Nephron progenitor cell (in vitro differentiated cells): ENCODE results near the gene FASTKD1.
A peak's percentile ranks its signal among the peaks of the same experiment; 100 is the strongest.
"Not testable (repeated sequence)": the region's sequence is repeated elsewhere in the genome, so short reads cannot be mapped to it uniquely, and the experiment has no call there.

Experiments used
- DNase-seq: peaks from one replicate; pipeline ENCODE4 v3.0.0; 2021
- H3K27ac Mint-ChIP-seq: 2 replicates; pipeline ENCODE4 v1.8.0; 2021; ENCODE audit warnings: mild to moderate bottlenecking, moderate library complexity, mixed read lengths
- H3K27me3 Mint-ChIP-seq: 2 replicates; pipeline ENCODE4 v1.8.0; 2021; ENCODE audit warnings: mild to moderate bottlenecking, low read depth, mixed read lengths; ENCODE audit not compliant: poor library complexity
- H3K36me3 Mint-ChIP-seq: 2 replicates; pipeline ENCODE4 v1.8.0; 2021; ENCODE audit warnings: low read depth, mixed read lengths
- H3K4me1 Mint-ChIP-seq: 2 replicates; pipeline ENCODE4 v1.8.0; 2021; ENCODE audit warnings: mixed read lengths
- H3K4me3 Mint-ChIP-seq: 2 replicates; pipeline ENCODE4 v1.8.0; 2021; ENCODE audit warnings: mild to moderate bottlenecking, moderate library complexity, mixed read lengths
- H3K9me3 Mint-ChIP-seq: 2 replicates; pipeline ENCODE4 v1.8.0; 2021; ENCODE audit warnings: mild to moderate bottlenecking, moderate library complexity, mixed read lengths
- CTCF ChIP-seq: fragments of 200-600 bp; sonication (generic); IDR thresholded peaks from 2 replicates; pipeline ENCODE4 v1.5.0; 2021; ENCODE audit warnings: antibody characterized with exemption

Gene FASTKD1

GRCh38 chr2:169613876-169614275, 40.2 kb upstream of the FASTKD1 start:
- no peak overlapping the region for H3K4me3 Mint-ChIP-seq
- peaks cover 98% of the 10 kb centered on the region for H3K36me3 Mint-ChIP-seq
- peaks cover 44% of the 10 kb centered on the region for H3K9me3 Mint-ChIP-seq
- no peak overlapping the region for H3K27ac Mint-ChIP-seq
- H3K4me1 Mint-ChIP-seq = no peaks in the 10 kb centered on the region
- no peaks in the 10 kb centered on the region for H3K27me3 Mint-ChIP-seq
- no peak for DNase-seq
- TF ChIP-seq CTCF = no peak

GRCh38 chr2:169609264-169609663, 35.6 kb upstream of the FASTKD1 start:
- Mint-ChIP-seq H3K36me3 (peaks cover 91% of the 10 kb centered on the region), H3K9me3 (peaks cover 4% of the 10 kb centered on the region), H3K27me3 (no peaks in the 10 kb centered on the region), H3K4me1 (no peaks in the 10 kb centered on the region), H3K4me3 (no peak overlapping the region), H3K27ac (no peak overlapping the region)
- TF ChIP-seq CTCF = no peak
- no peak for DNase-seq

- Mint-ChIP-seq H3K27ac (no peak overlapping the region), H3K4me1 (no peaks in the 10 kb centered on the region), H3K36me3 (peaks cover 47% of the 10 kb centered on the region), H3K27me3 (no peaks in the 10 kb centered on the region), H3K9me3 (peaks cover 8% of the 10 kb centered on the region), H3K4me3 (no peak overlapping the region)
- no peak for DNase-seq
- no peak for TF ChIP-seq CTCF
These were observed 25.9 kb upstream of the FASTKD1 start for GRCh38 chr2:169599568-169599967.

GRCh38 chr2:169598982-169599381, 25.3 kb upstream of the FASTKD1 start:
- Mint-ChIP-seq H3K27ac (no peak overlapping the region), H3K9me3 (peaks cover 8% of the 10 kb centered on the region), H3K27me3 (no peaks in the 10 kb centered on the region), H3K4me3 (no peak overlapping the region), H3K4me1 (no peaks in the 10 kb centered on the region), H3K36me3 (peaks cover 44% of the 10 kb centered on the region)
- no peak for TF ChIP-seq CTCF
- no peak for DNase-seq

GRCh38 chr2:169596546-169596945, 22.9 kb upstream of the FASTKD1 start:
- peaks cover 46% of the 10 kb centered on the region for H3K36me3 Mint-ChIP-seq
- H3K4me1 Mint-ChIP-seq, H3K4me3 Mint-ChIP-seq, H3K27me3 Mint-ChIP-seq, H3K9me3 Mint-ChIP-seq, DNase-seq: not testable (repeated sequence)
- peak overlapping the region; percentile 71 for H3K27ac Mint-ChIP-seq

- no peak for DNase-seq
- Mint-ChIP-seq H3K9me3 (peaks cover 30% of the 10 kb centered on the region), H3K36me3 (peaks cover 67% of the 10 kb centered on the region), H3K4me3 (no peak overlapping the region), H3K4me1 (peaks cover 7% of the 10 kb centered on the region), H3K27me3 (no peaks in the 10 kb centered on the region), H3K27ac (no peak overlapping the region)
- no peak for TF ChIP-seq CTCF
These were observed 17.1 kb upstream of the FASTKD1 start for GRCh38 chr2:169590804-169591203.
